Stimulated activated CD8-positive, alpha-beta memory T cell treated with anti-CD3 and anti-CD28 coated beads, Interleukin-4, amount 100 ng/mL, for 48 hours (primary cell): ENCODE measurements around the gene SFT2D1.

Source experiments
- DNase-seq: peaks from one replicate; pipeline ENCODE4 v3.0.0-alpha.2; 2020

SFT2D1 gene

DNA sequence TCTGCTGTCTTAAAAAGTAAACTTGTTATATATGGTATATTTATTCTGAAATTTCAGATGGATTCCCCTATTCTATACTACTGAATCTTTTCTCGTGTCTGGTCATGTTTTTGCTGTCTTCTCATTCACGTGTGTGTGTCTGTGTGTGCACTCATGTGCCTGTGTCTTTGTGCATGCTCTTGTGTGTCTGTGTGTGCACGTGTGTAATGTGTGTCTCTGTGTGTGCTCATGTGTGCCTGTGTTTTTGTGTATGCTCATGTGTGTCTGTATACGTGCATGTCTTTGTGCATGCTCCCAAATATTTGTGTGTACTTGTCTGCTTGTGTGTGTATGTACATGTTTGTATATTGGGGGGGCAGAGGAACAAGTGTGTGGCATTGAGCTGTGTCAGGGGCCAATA is 68.2 kb downstream of the SFT2D1 start:
- DNase-seq: peak; percentile 6

DNA sequence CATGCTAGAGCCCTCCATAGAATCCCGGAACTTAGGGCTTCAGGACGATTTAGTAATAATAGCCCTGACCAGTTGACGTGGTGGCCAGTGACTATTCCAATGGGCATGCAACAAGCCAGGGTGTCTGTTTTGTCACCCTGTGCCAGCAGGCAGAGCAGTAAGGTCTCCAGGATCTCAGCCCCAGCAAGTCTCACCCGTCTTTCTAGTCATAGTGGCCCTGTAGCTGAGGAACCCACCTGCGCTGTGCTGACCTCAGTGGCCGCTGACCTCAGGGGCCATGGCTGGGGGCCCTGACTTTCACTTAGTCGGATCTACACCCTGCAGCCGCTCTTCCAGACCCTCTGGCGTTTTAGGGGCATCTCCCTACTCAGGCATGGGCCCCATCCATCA is 71.0 kb downstream of the SFT2D1 start:
- peak; percentile 9 for DNase-seq

DNA sequence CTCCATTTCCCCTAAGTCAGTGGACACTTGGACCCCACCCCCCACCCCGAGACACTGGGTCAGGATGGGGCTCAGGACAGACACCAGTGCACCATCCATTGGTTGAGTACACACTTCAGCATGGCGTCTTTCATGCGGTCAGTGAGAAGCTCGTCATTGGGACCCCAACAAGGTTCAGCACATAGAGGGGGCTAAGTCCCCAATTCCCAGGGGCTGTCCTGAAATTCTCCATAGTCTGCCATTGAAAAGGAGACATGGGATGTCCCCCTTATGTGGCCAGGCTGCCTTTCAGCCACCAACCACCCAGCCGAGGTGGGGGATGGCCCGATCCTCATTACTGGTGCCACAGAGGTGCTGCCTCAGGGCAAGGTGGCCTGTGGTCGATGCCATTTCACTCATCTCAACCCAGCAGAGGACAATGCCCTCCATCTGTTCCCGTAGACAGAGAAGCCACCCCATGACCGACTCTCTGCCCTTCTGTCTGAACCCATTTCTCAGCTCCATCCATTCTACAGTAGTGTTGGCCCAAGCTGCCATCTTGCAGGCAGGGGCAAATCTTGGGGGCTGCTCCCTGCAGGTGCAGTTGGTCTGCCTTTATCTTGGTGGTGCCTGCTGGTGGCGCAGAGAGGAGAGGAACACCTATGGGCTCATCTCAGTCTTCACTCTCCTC is 71.5 kb downstream of the SFT2D1 start:
- peak; percentile 10 for DNase-seq
